ENCODE data around the gene TBC1D2. TPM values are rescaled to one million over a fixed set of nuclear protein-coding genes. Genes with fewer than 3 reads are reported as not detected.

Gene TBC1D2
- total RNA-seq, 1 donor from 2014 or later, result 23.7 TPM

DNA sequence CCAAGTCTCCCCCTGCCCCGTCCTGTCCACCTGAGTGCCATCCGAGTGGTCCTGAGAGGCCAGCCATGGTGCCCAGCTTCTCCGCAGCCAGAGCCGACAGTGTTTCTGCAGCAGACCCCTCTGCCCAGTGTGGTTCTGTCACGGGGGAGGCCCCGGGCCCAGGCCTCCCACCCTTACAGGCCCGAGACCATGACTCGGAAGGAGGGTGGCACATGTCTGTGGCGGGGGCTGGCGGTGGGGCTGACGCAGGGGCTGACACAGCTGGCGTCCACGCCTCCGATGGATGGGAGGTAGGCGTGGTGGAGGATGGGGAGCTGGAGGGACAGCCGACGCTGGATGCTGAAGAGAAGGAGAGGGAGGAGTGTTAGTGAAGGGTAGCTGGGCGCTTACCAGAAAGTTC is 35.0 kb upstream of the TBC1D2 start:
- TF ChIP-seq CTCF (IDR thresholded peaks at IDR 0.05), result no peak
- no peaks in the 10 kb centered on the region for H3K36me3 Mint-ChIP-seq (ENCODE audit: unreplicated experiment)
- peaks cover 68% of the 10 kb centered on the region for H3K27me3 Mint-ChIP-seq (ENCODE audit: unreplicated experiment)
- no peaks in the 10 kb centered on the region for H3K4me1 Mint-ChIP-seq (ENCODE audit: unreplicated experiment)
- H3K4me3 Mint-ChIP-seq (ENCODE audit: unreplicated experiment), result no peak overlapping the region
- no peak overlapping the region for H3K27ac Mint-ChIP-seq (ENCODE audit: unreplicated experiment)
- DNase-seq (ENCODE audit: extremely low spot score, unreplicated experiment), result no peak
- H3K9me3 Mint-ChIP-seq (ENCODE audit: unreplicated experiment), result no peaks in the 10 kb centered on the region

- Mint-ChIP-seq H3K27me3 (ENCODE audit: unreplicated experiment) (peaks cover 62% of the 10 kb centered on the region), H3K36me3 (ENCODE audit: unreplicated experiment) (no peaks in the 10 kb centered on the region), H3K4me3 (ENCODE audit: unreplicated experiment) (no peak overlapping the region), H3K4me1 (ENCODE audit: unreplicated experiment) (no peaks in the 10 kb centered on the region), H3K27ac (ENCODE audit: unreplicated experiment) (no peak overlapping the region), H3K9me3 (ENCODE audit: unreplicated experiment) (no peaks in the 10 kb centered on the region)
- DNase-seq (ENCODE audit: extremely low spot score, unreplicated experiment), result no peak
- no peak for TF ChIP-seq CTCF (IDR thresholded peaks at IDR 0.05)
Observed at GRCh38 chr9:98289614-98290201, 34.3 kb upstream of the TBC1D2 start.

GRCh38 chr9:98288881-98289280 is 33.4 kb upstream of the TBC1D2 start:
- no peak overlapping the region for H3K4me3 Mint-ChIP-seq (ENCODE audit: unreplicated experiment)
- H3K36me3 Mint-ChIP-seq (ENCODE audit: unreplicated experiment), result no peaks in the 10 kb centered on the region
- peaks cover 54% of the 10 kb centered on the region for H3K27me3 Mint-ChIP-seq (ENCODE audit: unreplicated experiment)
- DNase-seq (ENCODE audit: extremely low spot score, unreplicated experiment), result no peak
- H3K4me1 Mint-ChIP-seq (ENCODE audit: unreplicated experiment), result no peaks in the 10 kb centered on the region
- H3K9me3 Mint-ChIP-seq (ENCODE audit: unreplicated experiment), result no peaks in the 10 kb centered on the region
- H3K27ac Mint-ChIP-seq (ENCODE audit: unreplicated experiment), result no peak overlapping the region
- no peak for TF ChIP-seq CTCF (IDR thresholded peaks at IDR 0.05)

- DNase-seq (ENCODE audit: extremely low spot score, unreplicated experiment), result no peak
- no peak for TF ChIP-seq CTCF (IDR thresholded peaks at IDR 0.05)
- Mint-ChIP-seq H3K4me3 (ENCODE audit: unreplicated experiment) (no peak overlapping the region), H3K27ac (ENCODE audit: unreplicated experiment) (no peak overlapping the region), H3K36me3 (ENCODE audit: unreplicated experiment) (no peaks in the 10 kb centered on the region), H3K9me3 (ENCODE audit: unreplicated experiment) (no peaks in the 10 kb centered on the region), H3K27me3 (ENCODE audit: unreplicated experiment) (peaks cover 47% of the 10 kb centered on the region), H3K4me1 (ENCODE audit: unreplicated experiment) (no peaks in the 10 kb centered on the region)
Observed at GRCh38 chr9:98287384-98287783, 31.9 kb upstream of the TBC1D2 start.

GRCh38 chr9:98285446-98285845 is 30.0 kb upstream of the TBC1D2 start:
- H3K9me3 Mint-ChIP-seq (ENCODE audit: unreplicated experiment), result no peaks in the 10 kb centered on the region
- no peak overlapping the region for H3K27ac Mint-ChIP-seq (ENCODE audit: unreplicated experiment)
- no peaks in the 10 kb centered on the region for H3K4me1 Mint-ChIP-seq (ENCODE audit: unreplicated experiment)
- no peak for TF ChIP-seq CTCF (IDR thresholded peaks at IDR 0.05)
- H3K4me3 Mint-ChIP-seq (ENCODE audit: unreplicated experiment), result no peak overlapping the region
- DNase-seq (ENCODE audit: extremely low spot score, unreplicated experiment), result no peak
- H3K36me3 Mint-ChIP-seq (ENCODE audit: unreplicated experiment), result no peaks in the 10 kb centered on the region
- H3K27me3 Mint-ChIP-seq (ENCODE audit: unreplicated experiment), result peaks cover 49% of the 10 kb centered on the region
